ENCODE measurements around the gene ARID4A.
"Not testable (repeated sequence)": the region's sequence is repeated elsewhere in the genome, so short reads cannot be mapped to it uniquely, and the experiment has no call there.

Gene ARID4A

DNA sequence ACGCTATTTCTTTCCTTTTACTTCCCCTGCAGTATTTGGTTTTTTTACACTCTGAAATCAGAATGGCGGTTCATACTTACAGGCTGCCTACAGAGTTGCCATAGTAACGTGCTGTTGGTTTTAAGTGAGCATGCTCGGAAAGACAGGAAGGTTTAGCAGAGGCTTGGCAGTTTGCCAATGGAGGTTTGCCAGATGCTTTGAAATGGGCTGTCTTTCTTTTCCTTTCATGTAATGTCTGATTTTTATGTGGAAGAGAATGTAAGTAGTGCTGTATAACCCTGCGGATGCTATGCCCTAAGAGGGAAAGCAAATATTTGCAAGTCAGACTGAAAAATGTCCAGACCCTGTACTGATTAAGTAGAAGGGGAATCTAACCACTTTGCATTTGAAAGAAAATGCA is 32.8 kb downstream of the ARID4A start:
- Histone ChIP-seq H3K9ac (ENCODE audit: low read length) (peak overlapping the region; percentile 45), H3K79me2 (ENCODE audit: insufficient read depth, low read length) (peaks cover 7% of the 10 kb centered on the region; the same call in 1 of the 2 replicates)

DNA sequence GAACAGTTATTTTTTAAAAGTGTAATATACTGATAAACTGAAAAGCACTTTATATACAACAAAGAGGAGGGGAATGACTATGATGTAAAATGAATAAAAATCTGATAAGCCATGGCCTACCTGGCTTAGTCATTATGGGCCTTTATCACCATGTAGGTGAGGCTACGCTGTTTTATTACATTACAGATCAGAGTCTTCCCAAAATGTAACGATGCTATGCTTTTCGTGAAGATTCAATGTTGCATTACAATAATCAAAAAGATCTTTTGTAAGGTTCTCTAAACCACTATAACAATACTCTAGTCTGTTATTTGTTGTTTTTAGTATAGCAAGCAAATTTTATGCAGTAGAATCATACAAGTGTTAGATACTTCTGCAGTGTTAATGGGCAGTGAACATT is 34.2 kb downstream of the ARID4A start:
- H3K9ac ChIP-seq (ENCODE audit: low read length) = no peak overlapping the region
- no peaks in the 10 kb centered on the region for H4K20me1 ChIP-seq (ENCODE audit: insufficient read depth, low read length)
- TF ChIP-seq, protein P1, sequence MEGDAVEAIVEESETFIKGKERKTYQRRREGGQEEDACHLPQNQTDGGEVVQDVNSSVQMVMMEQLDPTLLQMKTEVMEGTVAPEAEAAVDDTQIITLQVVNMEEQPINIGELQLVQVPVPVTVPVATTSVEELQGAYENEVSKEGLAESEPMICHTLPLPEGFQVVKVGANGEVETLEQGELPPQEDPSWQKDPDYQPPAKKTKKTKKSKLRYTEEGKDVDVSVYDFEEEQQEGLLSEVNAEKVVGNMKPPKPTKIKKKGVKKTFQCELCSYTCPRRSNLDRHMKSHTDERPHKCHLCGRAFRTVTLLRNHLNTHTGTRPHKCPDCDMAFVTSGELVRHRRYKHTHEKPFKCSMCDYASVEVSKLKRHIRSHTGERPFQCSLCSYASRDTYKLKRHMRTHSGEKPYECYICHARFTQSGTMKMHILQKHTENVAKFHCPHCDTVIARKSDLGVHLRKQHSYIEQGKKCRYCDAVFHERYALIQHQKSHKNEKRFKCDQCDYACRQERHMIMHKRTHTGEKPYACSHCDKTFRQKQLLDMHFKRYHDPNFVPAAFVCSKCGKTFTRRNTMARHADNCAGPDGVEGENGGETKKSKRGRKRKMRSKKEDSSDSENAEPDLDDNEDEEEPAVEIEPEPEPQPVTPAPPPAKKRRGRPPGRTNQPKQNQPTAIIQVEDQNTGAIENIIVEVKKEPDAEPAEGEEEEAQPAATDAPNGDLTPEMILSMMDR (IDR thresholded peaks at IDR 0.05; ENCODE audit: low read length) = no peak
- no peak for TF ChIP-seq EZH2 (IDR thresholded peaks at IDR 0.05; ENCODE audit: borderline replicate concordance, low read length)
- H3K4me1 ChIP-seq (ENCODE audit: insufficient read depth, low read length, severe bottlenecking) = peaks cover 27% of the 10 kb centered on the region
- no peaks in the 10 kb centered on the region for H3K27me3 ChIP-seq (ENCODE audit: insufficient read depth, low read length)
- no peaks in the 10 kb centered on the region for H3K9me2 ChIP-seq (ENCODE audit: low read depth, low read length)
- peaks cover 54% of the 10 kb centered on the region; the same call in 1 of the 2 replicates for H3K36me3 ChIP-seq (ENCODE audit: insufficient read depth, low read length)
- H3K79me2 ChIP-seq (ENCODE audit: insufficient read depth, low read length) = peaks cover 7% of the 10 kb centered on the region; the same call in 1 of the 2 replicates
- H2AFZ ChIP-seq (ENCODE audit: low read length) = no peak overlapping the region
- no peak overlapping the region for H3K4me2 ChIP-seq (ENCODE audit: low read length)
- H3K9me3 ChIP-seq (ENCODE audit: low read length) = no peaks in the 10 kb centered on the region
- no peak overlapping the region for H3K4me3 ChIP-seq (ENCODE audit: low read depth, low read length, poor library complexity, severe bottlenecking)
- H3K27ac ChIP-seq (ENCODE audit: low read depth, low read length, poor library complexity, severe bottlenecking) = no peak overlapping the region
- H3F3A ChIP-seq (ENCODE audit: insufficient read depth, low read length) = peaks cover 7% of the 10 kb centered on the region; the same call in 1 of the 2 replicates

More for the DNA sequence above, 32.8 kb downstream of the ARID4A start:
- Histone ChIP-seq H3F3A (ENCODE audit: insufficient read depth, low read length) (peaks cover 7% of the 10 kb centered on the region; the same call in 1 of the 2 replicates), H3K27ac (ENCODE audit: low read depth, low read length, poor library complexity, severe bottlenecking) (peak overlapping the region; percentile 44), H3K27me3 (ENCODE audit: insufficient read depth, low read length) (no peaks in the 10 kb centered on the region), H3K9me3 (ENCODE audit: low read length) (no peaks in the 10 kb centered on the region), H3K9me2 (ENCODE audit: low read depth, low read length) (no peaks in the 10 kb centered on the region), H3K4me3 (ENCODE audit: low read depth, low read length, poor library complexity, severe bottlenecking) (peak overlapping the region; percentile 38), H3K4me1 (ENCODE audit: insufficient read depth, low read length, severe bottlenecking) (peaks cover 27% of the 10 kb centered on the region), H2AFZ (ENCODE audit: low read length) (no peak overlapping the region), H4K20me1 (ENCODE audit: insufficient read depth, low read length) (no peaks in the 10 kb centered on the region), H3K4me2 (ENCODE audit: low read length) (peak overlapping the region; percentile 54), H3K36me3 (ENCODE audit: insufficient read depth, low read length) (peaks cover 62% of the 10 kb centered on the region; the same call in 1 of the 2 replicates)
- no peak for TF ChIP-seq EZH2 (IDR thresholded peaks at IDR 0.05; ENCODE audit: borderline replicate concordance, low read length)
- TF ChIP-seq, protein P1 (IDR thresholded peaks at IDR 0.05; ENCODE audit: low read length) = no peak

DNA sequence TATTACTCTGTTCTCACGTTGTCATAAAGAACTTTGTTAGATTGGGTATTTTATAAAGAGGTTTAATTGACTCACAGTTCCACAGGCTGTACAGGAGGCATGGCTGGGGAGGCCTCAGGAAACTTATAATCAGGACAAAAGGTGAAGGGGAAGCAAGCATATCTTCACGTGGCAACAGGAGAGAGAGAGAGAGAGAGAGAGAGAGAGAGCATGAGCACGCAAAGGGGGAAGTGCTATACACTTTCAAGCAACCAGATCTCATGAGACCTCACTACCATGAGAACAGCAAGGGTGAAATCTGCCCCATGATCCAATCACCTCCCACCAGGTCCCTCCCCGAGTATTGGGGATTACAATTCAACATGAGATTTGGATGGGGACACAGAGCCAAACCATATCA is 41.3 kb downstream of the ARID4A start:
- H3K79me2 ChIP-seq (ENCODE audit: insufficient read depth, low read length); H3K9me3 ChIP-seq (ENCODE audit: low read length); H3K27ac ChIP-seq (ENCODE audit: low read depth, low read length, poor library complexity, severe bottlenecking); H2AFZ ChIP-seq (ENCODE audit: low read length); H3K9ac ChIP-seq (ENCODE audit: low read length); H3K9me2 ChIP-seq (ENCODE audit: low read depth, low read length); H3F3A ChIP-seq (ENCODE audit: insufficient read depth, low read length); H3K4me1 ChIP-seq (ENCODE audit: insufficient read depth, low read length, severe bottlenecking); H4K20me1 ChIP-seq (ENCODE audit: insufficient read depth, low read length); H3K27me3 ChIP-seq (ENCODE audit: insufficient read depth, low read length); H3K4me2 ChIP-seq (ENCODE audit: low read length); H3K4me3 ChIP-seq (ENCODE audit: low read depth, low read length, poor library complexity, severe bottlenecking): not testable (repeated sequence)
- H3K36me3 ChIP-seq (ENCODE audit: insufficient read depth, low read length) = peaks cover 43% of the 10 kb centered on the region

DNA sequence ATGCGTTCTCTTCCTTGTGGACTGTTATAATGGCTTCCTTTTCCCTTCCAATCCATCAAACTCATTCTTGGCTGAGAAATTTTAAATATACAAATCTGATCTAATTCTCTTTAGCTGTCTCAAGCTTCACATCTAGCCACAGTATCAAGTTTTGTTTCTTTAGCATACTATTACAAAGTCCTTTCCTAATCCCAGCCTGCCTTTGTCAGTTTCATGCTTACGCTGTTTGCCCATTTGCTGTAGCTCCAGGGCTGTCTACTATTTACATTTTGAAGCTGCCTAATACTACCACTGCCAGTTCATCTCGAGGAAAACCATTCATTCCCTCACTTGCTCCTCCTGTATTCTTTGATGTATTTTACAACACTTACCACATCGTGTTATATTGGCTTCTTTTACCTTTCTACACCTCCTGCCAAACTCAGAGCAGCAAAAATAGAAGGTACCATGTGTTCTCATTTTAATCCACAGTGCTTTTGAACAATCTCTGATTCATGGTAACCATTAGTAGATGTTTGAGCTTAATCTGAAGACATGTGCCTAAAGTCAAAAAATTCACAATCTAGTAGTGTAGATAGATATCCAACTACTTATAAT is 42.9 kb downstream of the ARID4A start:
- Histone ChIP-seq H3K4me2 (ENCODE audit: low read length) (no peak overlapping the region), H3K9me3 (ENCODE audit: low read length) (no peaks in the 10 kb centered on the region), H3K36me3 (ENCODE audit: insufficient read depth, low read length) (peaks cover 45% of the 10 kb centered on the region), H3K9me2 (ENCODE audit: low read depth, low read length) (no peaks in the 10 kb centered on the region), H3K4me1 (ENCODE audit: insufficient read depth, low read length, severe bottlenecking) (no peaks in the 10 kb centered on the region), H2AFZ (ENCODE audit: low read length) (no peak overlapping the region), H3F3A (ENCODE audit: insufficient read depth, low read length) (no peaks in the 10 kb centered on the region), H4K20me1 (ENCODE audit: insufficient read depth, low read length) (no peaks in the 10 kb centered on the region), H3K4me3 (ENCODE audit: low read depth, low read length, poor library complexity, severe bottlenecking) (no peak overlapping the region), H3K79me2 (ENCODE audit: insufficient read depth, low read length) (no peaks in the 10 kb centered on the region), H3K27ac (ENCODE audit: low read depth, low read length, poor library complexity, severe bottlenecking) (no peak overlapping the region), H3K9ac (ENCODE audit: low read length) (no peak overlapping the region), H3K27me3 (ENCODE audit: insufficient read depth, low read length) (no peaks in the 10 kb centered on the region)
- TF ChIP-seq, protein P1 (IDR thresholded peaks at IDR 0.05; ENCODE audit: low read length) = no peak
- no peak for TF ChIP-seq EZH2 (IDR thresholded peaks at IDR 0.05; ENCODE audit: borderline replicate concordance, low read length)

DNA sequence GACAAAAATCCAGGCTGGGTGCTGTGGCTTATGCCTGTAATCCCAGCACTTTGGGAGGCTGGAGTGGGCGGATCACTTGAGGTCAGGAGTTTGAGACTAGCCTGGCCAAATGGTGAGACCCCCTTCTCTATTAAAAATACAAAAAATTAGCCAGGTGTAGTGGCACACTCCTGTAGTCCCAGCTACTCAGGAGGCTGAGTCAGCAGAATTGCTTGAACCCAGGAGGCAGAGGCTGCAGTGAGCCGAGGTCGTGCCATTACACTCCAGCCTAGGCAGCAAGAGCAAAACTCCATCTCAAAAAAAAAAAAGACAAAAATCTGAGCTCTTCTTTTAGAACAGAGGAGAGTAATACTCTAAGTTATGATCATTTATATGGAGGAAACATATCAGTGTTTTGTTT is 45.2 kb downstream of the ARID4A start:
- not testable (repeated sequence) for H3K27ac ChIP-seq (ENCODE audit: low read depth, low read length, poor library complexity, severe bottlenecking)
- peaks cover 55% of the 10 kb centered on the region for H3K36me3 ChIP-seq (ENCODE audit: insufficient read depth, low read length)

More for the DNA sequence above, 45.2 kb downstream of the ARID4A start:
- H3K4me1 ChIP-seq (ENCODE audit: insufficient read depth, low read length, severe bottlenecking); H3F3A ChIP-seq (ENCODE audit: insufficient read depth, low read length); H3K9ac ChIP-seq (ENCODE audit: low read length); H2AFZ ChIP-seq (ENCODE audit: low read length); H3K9me2 ChIP-seq (ENCODE audit: low read depth, low read length); H3K9me3 ChIP-seq (ENCODE audit: low read length); H3K4me2 ChIP-seq (ENCODE audit: low read length); H4K20me1 ChIP-seq (ENCODE audit: insufficient read depth, low read length); H3K4me3 ChIP-seq (ENCODE audit: low read depth, low read length, poor library complexity, severe bottlenecking); H3K27me3 ChIP-seq (ENCODE audit: insufficient read depth, low read length); H3K79me2 ChIP-seq (ENCODE audit: insufficient read depth, low read length): not testable (repeated sequence)
